ENCODE data around the gene MBP. TPM values are rescaled to one million over a fixed set of nuclear protein-coding genes. Genes with fewer than 3 reads are reported as not detected.
A peak's percentile ranks its signal among the peaks of the same experiment; 100 is the strongest.

The MBP gene
- total RNA-seq, 2 experiments from 2014 or later, result 75.4 to 79.2 TPM

DNA sequence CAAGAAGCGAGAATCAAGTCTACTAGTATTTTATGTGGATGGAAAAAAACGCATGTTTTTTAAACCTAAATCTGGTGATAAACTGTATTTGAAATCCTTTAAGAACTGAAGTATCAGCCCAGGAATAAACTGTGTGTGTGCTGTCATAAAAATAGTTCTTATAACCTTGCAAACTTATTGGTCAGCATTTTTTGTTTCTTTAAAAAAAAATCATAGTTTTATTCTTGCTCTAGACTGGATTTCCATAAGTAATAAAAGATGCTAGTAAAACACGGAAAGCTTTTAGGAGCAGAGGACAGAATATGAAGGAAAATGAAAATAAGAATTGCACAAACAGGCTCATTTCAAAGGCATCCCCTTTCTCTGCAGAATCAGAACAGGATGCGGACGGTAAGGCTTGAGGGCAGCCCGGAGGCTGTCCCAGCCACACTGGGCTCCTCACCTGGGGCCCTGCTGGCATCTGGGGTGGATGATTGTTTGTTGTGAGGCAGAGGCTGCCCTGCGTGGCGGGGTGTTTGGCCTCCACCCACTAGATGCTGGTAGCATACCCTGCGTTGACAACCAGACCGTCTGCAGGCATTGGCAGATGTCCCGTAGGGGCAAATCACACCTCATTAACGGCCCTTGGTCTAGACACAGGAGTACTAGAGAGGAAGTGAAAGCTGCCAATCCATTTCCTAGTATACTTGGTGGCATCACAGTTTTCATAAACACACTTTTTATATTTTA lies 52.5 kb downstream of the MBP start:
- TF ChIP-seq, protein P1, sequence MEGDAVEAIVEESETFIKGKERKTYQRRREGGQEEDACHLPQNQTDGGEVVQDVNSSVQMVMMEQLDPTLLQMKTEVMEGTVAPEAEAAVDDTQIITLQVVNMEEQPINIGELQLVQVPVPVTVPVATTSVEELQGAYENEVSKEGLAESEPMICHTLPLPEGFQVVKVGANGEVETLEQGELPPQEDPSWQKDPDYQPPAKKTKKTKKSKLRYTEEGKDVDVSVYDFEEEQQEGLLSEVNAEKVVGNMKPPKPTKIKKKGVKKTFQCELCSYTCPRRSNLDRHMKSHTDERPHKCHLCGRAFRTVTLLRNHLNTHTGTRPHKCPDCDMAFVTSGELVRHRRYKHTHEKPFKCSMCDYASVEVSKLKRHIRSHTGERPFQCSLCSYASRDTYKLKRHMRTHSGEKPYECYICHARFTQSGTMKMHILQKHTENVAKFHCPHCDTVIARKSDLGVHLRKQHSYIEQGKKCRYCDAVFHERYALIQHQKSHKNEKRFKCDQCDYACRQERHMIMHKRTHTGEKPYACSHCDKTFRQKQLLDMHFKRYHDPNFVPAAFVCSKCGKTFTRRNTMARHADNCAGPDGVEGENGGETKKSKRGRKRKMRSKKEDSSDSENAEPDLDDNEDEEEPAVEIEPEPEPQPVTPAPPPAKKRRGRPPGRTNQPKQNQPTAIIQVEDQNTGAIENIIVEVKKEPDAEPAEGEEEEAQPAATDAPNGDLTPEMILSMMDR (IDR thresholded peaks at IDR 0.05), result no peak
- H3K9me3 ChIP-seq (ENCODE audit: control insufficient read depth in 1 of 2, insufficient read depth in 1 of 2, low read length in 2 of 2), result no peaks in the 10 kb centered on the region
- Mint-ChIP-seq H3K27ac (peak overlapping the region; percentile 83), H3K9me3 (no peaks in the 10 kb centered on the region), H3K36me3 (ENCODE audit: low read depth) (peaks cover 61% of the 10 kb centered on the region), H3K27me3 (no peaks in the 10 kb centered on the region), H3K4me1 (ENCODE audit: low read depth) (peaks cover 77% of the 10 kb centered on the region), H3K4me3 (no peak overlapping the region)
- H3K4me1 ChIP-seq (ENCODE audit: insufficient read depth, low read length), result peaks cover 65% of the 10 kb centered on the region
- H3K27ac ChIP-seq (ENCODE audit: low read depth in 1 of 2, low read length in 2 of 2), result peak overlapping the region in 1 of 2 donors; percentile 30
- ATAC-seq (ENCODE audit: poor library complexity), result peak; percentile 72
- H3K4me3 ChIP-seq (ENCODE audit: low read length), result no peak overlapping the region
- intact Hi-C loops (cut with DNase I, micrococcal nuclease), result no loop called here
- POLR2A ChIA-PET, result interaction anchor here (0.5 to 1.0 kb wide), 2 partner anchors 16 to 22 kb away, joined by 3 read pairs; no protein-coding TSS in a partner anchor
- peaks cover 35% of the 10 kb centered on the region for H3K36me3 ChIP-seq (ENCODE audit: insufficient read depth, low read length)
- H3K27me3 ChIP-seq (ENCODE audit: control insufficient read depth in 1 of 2, insufficient read depth in 2 of 2, low read length in 2 of 2), result no peaks in the 10 kb centered on the region
- CTCF ChIA-PET, result interaction anchor here (0.9 to 1.0 kb wide), 2 partner anchors 25 to 28 kb away, joined by 3 read pairs; no protein-coding TSS in a partner anchor
- DNase-seq, result peak in 6 of 14 experiments; percentile 35 to 71 (median 48)

DNA sequence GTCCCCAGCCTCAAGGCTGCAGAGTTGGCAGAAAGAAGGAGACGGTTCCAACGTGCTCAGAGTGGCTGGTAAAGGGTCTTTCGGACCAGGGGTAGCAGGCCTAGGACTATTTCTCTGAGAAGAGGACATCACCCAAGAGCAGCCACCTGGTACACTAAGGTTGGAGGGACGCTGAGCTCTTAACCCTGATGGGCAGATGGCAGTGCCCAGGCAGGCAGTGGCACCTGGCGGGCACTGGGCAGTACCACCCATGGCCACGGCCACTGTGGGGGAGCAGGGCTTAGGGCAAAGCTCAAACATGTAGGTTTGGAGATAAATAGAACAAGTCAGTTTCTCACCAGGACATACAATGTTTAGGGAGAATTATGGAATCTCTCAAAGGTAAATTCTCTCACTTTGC lies 53.5 kb downstream of the MBP start:
- peaks cover 77% of the 10 kb centered on the region for H3K4me1 Mint-ChIP-seq (ENCODE audit: low read depth)
- ChIA-PET CTCF (interaction anchor here (1.9 kb wide), 1 partner anchor 18 kb away, joined by 4 read pairs; no protein-coding TSS in a partner anchor), POLR2A (interaction anchor here (1.0 kb wide), 1 partner anchor 23 kb away, joined by 3 read pairs; no protein-coding TSS in a partner anchor)
- ATAC-seq (ENCODE audit: poor library complexity) (no peak), DNase-seq (no peak)
- intact Hi-C loops (cut with DNase I, micrococcal nuclease), result no loop called here
- H3K4me3 ChIP-seq (ENCODE audit: low read length), result no peak overlapping the region
- H3K27ac Mint-ChIP-seq, result peak overlapping the region; percentile 83
- H3K4me1 ChIP-seq (ENCODE audit: insufficient read depth, low read length), result peaks cover 71% of the 10 kb centered on the region
- H3K9me3 ChIP-seq (ENCODE audit: control insufficient read depth in 1 of 2, insufficient read depth in 1 of 2, low read length in 2 of 2), result no peaks in the 10 kb centered on the region
- H3K27me3 Mint-ChIP-seq, result no peaks in the 10 kb centered on the region
- TF ChIP-seq, protein P1 (IDR thresholded peaks at IDR 0.05), result no peak
- peaks cover 59% of the 10 kb centered on the region for H3K36me3 Mint-ChIP-seq (ENCODE audit: low read depth)
- H3K27ac ChIP-seq (ENCODE audit: low read depth in 1 of 2, low read length in 2 of 2), result no peak overlapping the region
- no peak overlapping the region for H3K4me3 Mint-ChIP-seq
- no peaks in the 10 kb centered on the region for H3K27me3 ChIP-seq (ENCODE audit: control insufficient read depth in 1 of 2, insufficient read depth in 2 of 2, low read length in 2 of 2)
- H3K9me3 Mint-ChIP-seq, result no peaks in the 10 kb centered on the region
- H3K36me3 ChIP-seq (ENCODE audit: insufficient read depth, low read length), result peaks cover 40% of the 10 kb centered on the region

DNA sequence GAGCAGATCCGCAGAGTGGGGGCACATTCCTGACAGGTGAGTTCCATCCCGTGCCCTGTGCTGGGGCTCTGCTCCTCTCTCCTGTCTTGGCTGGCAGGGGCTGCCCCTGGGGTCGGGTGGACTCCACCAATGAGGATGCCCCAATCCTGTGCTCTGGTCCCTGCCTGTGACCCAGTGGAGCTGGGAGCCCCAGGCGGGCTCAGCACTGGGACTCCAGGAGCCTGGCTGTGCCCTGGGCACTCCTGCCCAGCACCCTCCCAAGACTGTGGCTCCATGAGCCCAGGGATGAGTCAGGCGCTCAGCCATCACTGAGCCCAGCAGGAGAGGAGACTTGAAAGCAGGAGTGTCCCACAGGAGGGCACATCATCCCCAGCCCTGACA lies 53.9 kb downstream of the MBP start:
- Histone ChIP-seq H3K4me1 (ENCODE audit: insufficient read depth, low read length) (peaks cover 74% of the 10 kb centered on the region), H3K27me3 (ENCODE audit: control insufficient read depth in 1 of 2, insufficient read depth in 2 of 2, low read length in 2 of 2) (no peaks in the 10 kb centered on the region), H3K4me3 (ENCODE audit: low read length) (no peak overlapping the region), H3K36me3 (ENCODE audit: insufficient read depth, low read length) (peaks cover 40% of the 10 kb centered on the region), H3K9me3 (ENCODE audit: control insufficient read depth in 1 of 2, insufficient read depth in 1 of 2, low read length in 2 of 2) (no peaks in the 10 kb centered on the region), H3K27ac (ENCODE audit: low read depth in 1 of 2, low read length in 2 of 2) (no peak overlapping the region)
- H3K36me3 Mint-ChIP-seq (ENCODE audit: low read depth), result peaks cover 58% of the 10 kb centered on the region
- TF ChIP-seq, protein P1 (IDR thresholded peaks at IDR 0.05), result no peak
- CTCF ChIA-PET, result interaction anchor here (1.9 kb wide), 1 partner anchor 17 kb away, joined by 4 read pairs; no protein-coding TSS in a partner anchor
- H3K4me3 Mint-ChIP-seq, result no peak overlapping the region
- intact Hi-C loops (cut with DNase I, micrococcal nuclease), result no loop called here
- no peak for ATAC-seq (ENCODE audit: poor library complexity)
- no peak for DNase-seq
- H3K4me1 Mint-ChIP-seq (ENCODE audit: low read depth), result peaks cover 77% of the 10 kb centered on the region
- H3K27ac Mint-ChIP-seq, result peak overlapping the region; percentile 83
- no peaks in the 10 kb centered on the region for H3K9me3 Mint-ChIP-seq
- POLR2A ChIA-PET, result interaction anchor here (1.2 kb wide), 1 partner anchor 9 kb away, joined by 3 read pairs; no protein-coding TSS in a partner anchor
- H3K27me3 Mint-ChIP-seq, result no peaks in the 10 kb centered on the region
